Epithelial cell of esophagus (primary cell): ENCODE data around the gene NOL7.

Experiments used
- DNase-seq: peaks from one replicate; pipeline ENCODE4 v3.0.0; 2010; ENCODE audit warnings: low read depth
- H3K4me3 ChIP-seq: 2 replicates; pipeline ENCODE4 v1.5.1; 2011; ENCODE audit warnings: mild to moderate bottlenecking, low read length, control low read depth
- TF ChIP-seq, protein P1 (sequence below): IDR thresholded peaks from 2 replicates; pipeline ENCODE4 v1.5.1; 2011; ENCODE audit warnings: low read depth, mild to moderate bottlenecking, low read length, control low read depth, inconsistent platforms; ENCODE audit not compliant: insufficient read depth; ENCODE audit errors: missing control alignments

Gene NOL7

DNA sequence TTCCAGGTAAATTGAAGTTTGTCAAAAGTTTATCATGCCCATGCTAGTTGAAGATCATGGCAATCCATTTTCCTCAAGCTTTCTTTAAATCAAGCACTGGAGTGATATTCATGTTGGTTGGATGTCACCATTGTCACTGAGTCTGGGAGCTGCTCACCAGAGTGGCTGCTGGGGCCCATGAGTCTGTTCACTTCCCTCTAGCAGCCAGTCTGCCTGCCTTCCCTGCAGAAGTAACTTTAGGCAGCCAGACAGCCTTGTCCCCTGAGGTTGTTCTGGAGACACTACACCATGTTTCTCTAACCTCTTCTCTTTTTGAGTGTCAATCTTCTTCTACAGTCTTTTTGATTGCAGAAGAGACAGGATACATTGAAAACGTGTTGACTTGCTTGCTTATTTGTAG, 35.2 kb upstream of the NOL7 start:
- no peak for DNase-seq
- H3K4me3 ChIP-seq: no peak overlapping the region
- TF ChIP-seq, protein P1, sequence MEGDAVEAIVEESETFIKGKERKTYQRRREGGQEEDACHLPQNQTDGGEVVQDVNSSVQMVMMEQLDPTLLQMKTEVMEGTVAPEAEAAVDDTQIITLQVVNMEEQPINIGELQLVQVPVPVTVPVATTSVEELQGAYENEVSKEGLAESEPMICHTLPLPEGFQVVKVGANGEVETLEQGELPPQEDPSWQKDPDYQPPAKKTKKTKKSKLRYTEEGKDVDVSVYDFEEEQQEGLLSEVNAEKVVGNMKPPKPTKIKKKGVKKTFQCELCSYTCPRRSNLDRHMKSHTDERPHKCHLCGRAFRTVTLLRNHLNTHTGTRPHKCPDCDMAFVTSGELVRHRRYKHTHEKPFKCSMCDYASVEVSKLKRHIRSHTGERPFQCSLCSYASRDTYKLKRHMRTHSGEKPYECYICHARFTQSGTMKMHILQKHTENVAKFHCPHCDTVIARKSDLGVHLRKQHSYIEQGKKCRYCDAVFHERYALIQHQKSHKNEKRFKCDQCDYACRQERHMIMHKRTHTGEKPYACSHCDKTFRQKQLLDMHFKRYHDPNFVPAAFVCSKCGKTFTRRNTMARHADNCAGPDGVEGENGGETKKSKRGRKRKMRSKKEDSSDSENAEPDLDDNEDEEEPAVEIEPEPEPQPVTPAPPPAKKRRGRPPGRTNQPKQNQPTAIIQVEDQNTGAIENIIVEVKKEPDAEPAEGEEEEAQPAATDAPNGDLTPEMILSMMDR: no peak

GRCh38 chr6:13581700-13582229, 33.4 kb upstream of the NOL7 start:
- DNase-seq: no peak
- TF ChIP-seq, protein P1: no peak
- H3K4me3 ChIP-seq: no peak overlapping the region

DNA sequence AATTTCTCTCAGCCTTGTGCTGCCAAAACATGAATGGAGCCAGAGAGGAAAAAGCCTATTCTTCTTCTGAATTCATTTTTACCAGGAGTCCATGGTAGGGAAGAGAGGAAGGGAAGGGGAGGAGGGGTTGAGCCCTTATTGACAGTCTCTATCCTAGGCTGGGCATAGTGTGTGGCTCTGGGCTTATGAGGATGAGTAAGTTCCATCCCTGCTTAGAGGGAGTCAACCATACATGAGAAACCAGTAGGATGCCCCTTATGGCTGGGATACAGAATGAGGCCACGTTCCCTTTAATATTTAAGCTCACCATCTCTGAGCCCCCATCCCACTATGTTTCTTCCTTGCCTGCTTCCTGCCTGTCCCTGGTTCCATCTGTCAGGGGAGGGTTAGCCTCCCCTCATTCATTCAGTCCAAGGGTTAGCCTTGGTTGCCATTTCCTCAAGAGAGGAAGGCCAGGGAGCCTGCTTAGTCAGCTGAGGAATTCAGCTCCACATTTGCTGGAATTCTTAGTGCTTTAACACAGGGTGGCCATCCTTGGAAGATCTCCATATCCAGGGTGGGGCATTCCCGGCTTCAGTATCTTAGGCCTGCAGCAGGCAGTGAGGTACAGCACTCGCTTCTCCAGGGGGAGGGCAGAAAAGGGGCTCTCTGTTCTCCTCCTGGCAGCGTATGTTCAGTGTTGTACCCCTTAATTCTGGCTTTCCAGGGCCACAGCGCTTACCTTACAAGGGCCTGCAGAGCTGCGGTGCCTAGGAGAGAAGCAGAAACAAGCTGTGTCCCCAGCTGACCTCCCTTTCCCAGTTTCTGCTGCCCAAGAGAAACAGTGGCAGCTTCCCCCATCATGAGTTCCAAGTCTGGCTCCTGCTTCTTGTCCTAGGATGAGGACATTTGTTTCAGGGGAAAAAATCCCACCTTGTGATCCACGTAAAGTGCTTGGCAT, 28.3 kb upstream of the NOL7 start:
- DNase-seq: no peak
- no peak overlapping the region for H3K4me3 ChIP-seq
- TF ChIP-seq, protein P1: no peak

- H3K4me3 ChIP-seq: no peak overlapping the region
- DNase-seq: no peak
- TF ChIP-seq, protein P1: no peak
Observed at GRCh38 chr6:13589801-13590200, 25.3 kb upstream of the NOL7 start.

DNA sequence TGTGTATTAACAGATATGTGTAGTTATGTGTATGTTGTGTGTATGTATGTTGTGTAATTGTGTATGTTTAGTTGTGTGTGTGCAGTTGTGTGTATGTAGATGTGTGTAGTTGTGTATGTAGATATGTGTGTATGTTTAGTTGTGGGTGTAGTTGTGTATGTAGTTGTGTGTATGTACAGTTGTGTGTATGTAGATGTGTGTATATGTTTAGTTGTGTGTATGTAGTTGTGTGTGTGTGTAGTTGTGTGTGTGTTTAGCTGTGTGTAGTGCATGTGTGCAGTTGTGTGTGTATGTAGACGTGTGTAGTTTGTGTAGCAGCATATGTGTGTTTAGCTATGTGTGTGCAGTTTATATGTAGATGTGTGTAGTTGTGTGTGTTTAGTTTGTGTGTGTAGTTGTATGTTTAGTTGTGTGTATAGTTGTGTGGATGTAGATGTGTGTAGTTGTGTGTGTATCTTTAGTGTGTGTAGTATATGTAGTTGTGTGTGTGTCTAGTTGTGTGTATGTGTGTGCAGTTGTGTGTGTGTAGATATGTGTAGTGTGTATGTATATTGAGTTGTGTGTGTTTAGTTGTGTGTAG, 24.5 kb upstream of the NOL7 start:
- no peak overlapping the region for H3K4me3 ChIP-seq
- DNase-seq: no peak
- TF ChIP-seq, protein P1: no peak

GRCh38 chr6:13591205-13591921, 23.8 kb upstream of the NOL7 start:
- TF ChIP-seq, protein P1: no peak
- no peak for DNase-seq
- H3K4me3 ChIP-seq: no peak overlapping the region
